Sigmoid colon (tissue), 7 donors: ENCODE measurements around the gene DNASE2B. TPM values are rescaled to one million over a fixed set of nuclear protein-coding genes. Genes with fewer than 3 reads are reported as not detected.
A peak's percentile ranks its signal among the peaks of the same experiment; 100 is the strongest.
"Not testable (repeated sequence)": the region's sequence is repeated elsewhere in the genome, so short reads cannot be mapped to it uniquely, and the experiment has no call there.

ENCODE experiments used
- DNase-seq: peaks from one replicate; pipeline ENCODE4 v3.0.0-alpha.2; 2019
- H3K27ac ChIP-seq, 4 donors: fragments of 200-600 bp; sonication (generic); one replicate each; pipeline ENCODE4 v1.5.1; 2016 to 2019; ENCODE audit warnings: mild to moderate bottlenecking in 1 of 4
- H3K27me3 ChIP-seq, 3 donors: fragments of 200-600 bp; sonication (generic); one replicate each; pipeline ENCODE4 v1.5.1; 2019; ENCODE audit warnings: mild to moderate bottlenecking in 1 of 3
- H3K36me3 ChIP-seq, 4 donors: fragments of 200-600 bp; sonication (generic); one replicate each; pipeline ENCODE4 v1.5.1; 2016 to 2019
- H3K4me1 ChIP-seq, 4 donors: fragments of 200-600 bp; sonication (generic); one replicate each; pipeline ENCODE4 v1.5.1; 2017 to 2019
- H3K4me3 ChIP-seq, 4 donors: fragments of 200-600 bp; sonication (generic); one replicate each; pipeline ENCODE4 v1.5.1; 2017 to 2019; ENCODE audit warnings: mild to moderate bottlenecking in 2 of 4, moderate library complexity in 1 of 4
- H3K9me3 ChIP-seq, 4 donors: fragments of 200-600 bp in 3 of 4; sonication (generic) in 3 of 4; one replicate each; pipeline versions ENCODE4 v1.5.1 to v1.6.1; 2013 to 2019
- CTCF ChIP-seq, 4 experiments: fragments of 450-650 bp in 3 of 4; fragments of 200-600 bp in 1 of 4; IDR thresholded peaks; one replicate each; pipeline ENCODE4 v1.5.1; 2016 to 2019; ENCODE audit warnings: antibody characterized with exemption in 4 of 4, mild to moderate bottlenecking in 3 of 4, moderate library complexity in 2 of 4
- EP300 ChIP-seq, 4 donors: sonication (generic); formaldehyde crosslinking; IDR thresholded peaks; one replicate each; pipeline ENCODE4 v1.6.1; 2017; ENCODE audit warnings: antibody characterized with exemption in 4 of 4
- POLR2A ChIP-seq, 2 donors: fragments of 450-650 bp; IDR thresholded peaks; one replicate each; pipeline ENCODE4 v1.6.1; 2016; ENCODE audit warnings: antibody characterized with exemption in 2 of 2, mild to moderate bottlenecking in 2 of 2, moderate library complexity in 2 of 2
- POLR2AphosphoS5 ChIP-seq, 4 donors: sonication (generic); formaldehyde crosslinking; IDR thresholded peaks; one replicate each; pipeline ENCODE4 v1.6.1; 2017; ENCODE audit warnings: antibody characterized with exemption in 4 of 4
- WGBS, 2 donors: extraction: QIAGEN DNeasy Blood & Tissue Kit; methylation state at CpG; one replicate each; pipeline ENCODE4 v1.1.7; 2013; 5-methylcytosine and 5-hydroxymethylcytosine counted together
- intact Hi-C: fragments of 100-400 bp; cut with DNase I; formaldehyde crosslinking; loops from one replicate; pipeline ENCODE4 v1.15.1; 2023
- polyA plus RNA-seq, 3 donors: library from polyadenylated mRNA; stranded (reverse); fragments of 200-250 nt; gene quantifications; one replicate each; pipeline ENCODE4 v1.2.3, GENCODE V29; 2013
- total RNA-seq, 4 donors: library from RNA; depleted of rRNA; stranded (reverse); fragments of >200 nt; gene quantifications; one replicate each; pipeline ENCODE4 v1.1.0, GENCODE V29; 2016
- donor health status: healthy with polysubstance abuse.
- donor health status: Bipolar disorder and iron deficiency.
- donor health status: healthy.

The DNASE2B gene
- total and polyA plus RNA-seq, 7 donors = 0.38 to 0.99 TPM; not detected in 5

- Histone ChIP-seq H3K4me3 (no peak overlapping the region), H3K27me3 (no peaks in the 10 kb centered on the region), H3K27ac (no peak overlapping the region), H3K36me3 (no peaks in the 10 kb centered on the region), H3K9me3 (peaks cover 0 to 4% (median 0%) of the 10 kb centered on the region in 4 donors), H3K4me1 (peaks cover 0 to 12% (median 0%) of the 10 kb centered on the region in 4 donors)
- 36 to 40% methylated on average over 4 of the region's 4 CpGs for WGBS, 2 donors
- TF ChIP-seq EP300 (IDR thresholded peaks at IDR 0.05) (no peak), POLR2A (IDR thresholded peaks at IDR 0.05) (no peak), POLR2AphosphoS5 (IDR thresholded peaks at IDR 0.05) (no peak), CTCF (IDR thresholded peaks at IDR 0.05) (no peak)
- no peak for DNase-seq
- intact Hi-C loops = loop anchor here (5.0 to 10.0 kb wide), 3 partner anchors 140 to 360 kb away; partner anchors contain the start of gene PRKACB
Observed at GRCh38 chr1:84434801-84435549, 36.7 kb downstream of the DNASE2B start.

- no peak overlapping the region for H3K4me3 ChIP-seq
- WGBS, 2 donors = 60 to 83% methylated on average over 5 of the region's 5 CpGs
- H3K27me3 ChIP-seq = no peaks in the 10 kb centered on the region
- TF ChIP-seq EP300 (IDR thresholded peaks at IDR 0.05) = no peak
- TF ChIP-seq CTCF (IDR thresholded peaks at IDR 0.05) = no peak
- TF ChIP-seq POLR2A (IDR thresholded peaks at IDR 0.05) = no peak
- no peak for TF ChIP-seq POLR2AphosphoS5 (IDR thresholded peaks at IDR 0.05)
- no peak for DNase-seq
- intact Hi-C loops = loop anchor here (10.0 kb wide), 2 partner anchors 142 to 362 kb away; no protein-coding TSS in a partner anchor
- H3K9me3 ChIP-seq = no peaks in the 10 kb centered on the region
- H3K4me1 ChIP-seq = peaks cover 0 to 12% (median 0%) of the 10 kb centered on the region in 4 donors
- no peaks in the 10 kb centered on the region for H3K36me3 ChIP-seq
- peak overlapping the region in 1 of 4 donors; percentile 48 for H3K27ac ChIP-seq
Observed at GRCh38 chr1:84436876-84437655, 38.8 kb downstream of the DNASE2B start.

- no peak overlapping the region for H3K4me3 ChIP-seq
- no peaks in the 10 kb centered on the region for H3K36me3 ChIP-seq
- intact Hi-C loops = loop anchor here (1.0 to 5.0 kb wide), 6 partner anchors 37 to 330 kb away; partner anchors contain the start of gene RPF1
- WGBS, 2 donors = 17 to 32% methylated on average over 2 of the region's 2 CpGs
- no peak for DNase-seq
- no peaks in the 10 kb centered on the region for H3K27me3 ChIP-seq
- no peaks in the 10 kb centered on the region for H3K9me3 ChIP-seq
- no peak for TF ChIP-seq EP300 (IDR thresholded peaks at IDR 0.05)
- TF ChIP-seq POLR2A (IDR thresholded peaks at IDR 0.05) = no peak
- peak in 3 of 4 experiments; percentile 20 to 50 (median 49) for TF ChIP-seq CTCF (IDR thresholded peaks at IDR 0.05)
- no peak for TF ChIP-seq POLR2AphosphoS5 (IDR thresholded peaks at IDR 0.05)
- no peaks in the 10 kb centered on the region for H3K4me1 ChIP-seq
- H3K27ac ChIP-seq = no peak overlapping the region
Observed at GRCh38 chr1:84442256-84442655, 44.0 kb downstream of the DNASE2B start.

- H3K4me3 ChIP-seq, DNase-seq, H3K36me3 ChIP-seq, H3K9me3 ChIP-seq, H3K4me1 ChIP-seq, H3K27me3 ChIP-seq, H3K27ac ChIP-seq: not testable (repeated sequence)
- 78 to 83% methylated on average over 7 of the region's 7 CpGs for WGBS, 2 donors
- intact Hi-C loops = loop anchor here (1.0 to 5.0 kb wide), 6 partner anchors 36 to 329 kb away; partner anchors contain the start of gene RPF1
Observed at GRCh38 chr1:84442747-84443646, 44.7 kb downstream of the DNASE2B start.

GRCh38 chr1:84448704-84449103 lies 50.4 kb downstream of the DNASE2B start:
- H3K4me1 ChIP-seq, H3K27me3 ChIP-seq, H3K4me3 ChIP-seq, H3K36me3 ChIP-seq, intact Hi-C loops, DNase-seq, H3K9me3 ChIP-seq, H3K27ac ChIP-seq: not testable (repeated sequence)
- 93 to 98% methylated on average over 3 of the region's 3 CpGs for WGBS, 2 donors
